ENCODE data around the gene VEPH1.

The VEPH1 gene

GRCh38 chr3:157301755-157302154 lies 201.5 kb downstream of the VEPH1 start:
- no peak for DNase-seq (ENCODE audit: low read depth)

GRCh38 chr3:157300981-157301663 lies 202.1 kb downstream of the VEPH1 start:
- DNase-seq (ENCODE audit: low read depth) = no peak

- no peak for DNase-seq (ENCODE audit: low read depth)
These were observed 203.1 kb downstream of the VEPH1 start for GRCh38 chr3:157300094-157300493.

GRCh38 chr3:157297328-157297915 lies 205.8 kb downstream of the VEPH1 start:
- DNase-seq (ENCODE audit: low read depth) = no peak

- no peak for DNase-seq (ENCODE audit: low read depth)
These were observed 208.3 kb downstream of the VEPH1 start for GRCh38 chr3:157294953-157295352.

- no peak for DNase-seq (ENCODE audit: low read depth)
These were observed 208.7 kb downstream of the VEPH1 start for GRCh38 chr3:157294491-157294890.

GRCh38 chr3:157290766-157291165 lies 212.4 kb downstream of the VEPH1 start:
- DNase-seq (ENCODE audit: low read depth) = no peak

GRCh38 chr3:157285966-157286365 lies 217.2 kb downstream of the VEPH1 start:
- DNase-seq (ENCODE audit: low read depth) = no peak

- DNase-seq (ENCODE audit: low read depth) = no peak
These were observed 218.1 kb downstream of the VEPH1 start for GRCh38 chr3:157285141-157285540.

- no peak for DNase-seq (ENCODE audit: low read depth)
These were observed 218.5 kb downstream of the VEPH1 start for GRCh38 chr3:157284688-157285087.

- DNase-seq (ENCODE audit: low read depth) = no peak
These were observed 220.7 kb downstream of the VEPH1 start for GRCh38 chr3:157282261-157283191.

- DNase-seq (ENCODE audit: low read depth) = no peak
These were observed 222.4 kb downstream of the VEPH1 start for GRCh38 chr3:157280786-157281185.

GRCh38 chr3:157280354-157280753 lies 222.9 kb downstream of the VEPH1 start:
- DNase-seq (ENCODE audit: low read depth) = no peak

- DNase-seq (ENCODE audit: low read depth) = no peak
These were observed 224.0 kb downstream of the VEPH1 start for GRCh38 chr3:157279237-157279636.

- DNase-seq (ENCODE audit: low read depth) = no peak
These were observed 226.4 kb downstream of the VEPH1 start for GRCh38 chr3:157276801-157277200.

- no peak for DNase-seq (ENCODE audit: low read depth)
These were observed 227.4 kb downstream of the VEPH1 start for GRCh38 chr3:157275832-157276231.

- no peak for DNase-seq (ENCODE audit: low read depth)
These were observed 228.5 kb downstream of the VEPH1 start for GRCh38 chr3:157274644-157275137.

- DNase-seq (ENCODE audit: low read depth) = no peak
These were observed 231.8 kb downstream of the VEPH1 start for GRCh38 chr3:157271283-157271882.

- no peak for DNase-seq (ENCODE audit: low read depth)
These were observed 235.2 kb downstream of the VEPH1 start for GRCh38 chr3:157268026-157268425.

GRCh38 chr3:157265931-157266330 lies 237.3 kb downstream of the VEPH1 start:
- DNase-seq (ENCODE audit: low read depth) = no peak

GRCh38 chr3:157263027-157263426 lies 240.2 kb downstream of the VEPH1 start:
- no peak for DNase-seq (ENCODE audit: low read depth)

GRCh38 chr3:157261000-157261399 lies 242.2 kb downstream of the VEPH1 start:
- DNase-seq (ENCODE audit: low read depth) = no peak
